Measurements from ENCODE around the gene LMTK3. TPM values are rescaled to one million over a fixed set of nuclear protein-coding genes. Genes with fewer than 3 reads are reported as not detected.

LMTK3 gene
- polyA plus RNA-seq, 1 donor from 2014 or later, result 8.1 TPM

- no peak overlapping the region for H3K4me2 ChIP-seq (ENCODE audit: low read length)
- TF ChIP-seq, protein P1, sequence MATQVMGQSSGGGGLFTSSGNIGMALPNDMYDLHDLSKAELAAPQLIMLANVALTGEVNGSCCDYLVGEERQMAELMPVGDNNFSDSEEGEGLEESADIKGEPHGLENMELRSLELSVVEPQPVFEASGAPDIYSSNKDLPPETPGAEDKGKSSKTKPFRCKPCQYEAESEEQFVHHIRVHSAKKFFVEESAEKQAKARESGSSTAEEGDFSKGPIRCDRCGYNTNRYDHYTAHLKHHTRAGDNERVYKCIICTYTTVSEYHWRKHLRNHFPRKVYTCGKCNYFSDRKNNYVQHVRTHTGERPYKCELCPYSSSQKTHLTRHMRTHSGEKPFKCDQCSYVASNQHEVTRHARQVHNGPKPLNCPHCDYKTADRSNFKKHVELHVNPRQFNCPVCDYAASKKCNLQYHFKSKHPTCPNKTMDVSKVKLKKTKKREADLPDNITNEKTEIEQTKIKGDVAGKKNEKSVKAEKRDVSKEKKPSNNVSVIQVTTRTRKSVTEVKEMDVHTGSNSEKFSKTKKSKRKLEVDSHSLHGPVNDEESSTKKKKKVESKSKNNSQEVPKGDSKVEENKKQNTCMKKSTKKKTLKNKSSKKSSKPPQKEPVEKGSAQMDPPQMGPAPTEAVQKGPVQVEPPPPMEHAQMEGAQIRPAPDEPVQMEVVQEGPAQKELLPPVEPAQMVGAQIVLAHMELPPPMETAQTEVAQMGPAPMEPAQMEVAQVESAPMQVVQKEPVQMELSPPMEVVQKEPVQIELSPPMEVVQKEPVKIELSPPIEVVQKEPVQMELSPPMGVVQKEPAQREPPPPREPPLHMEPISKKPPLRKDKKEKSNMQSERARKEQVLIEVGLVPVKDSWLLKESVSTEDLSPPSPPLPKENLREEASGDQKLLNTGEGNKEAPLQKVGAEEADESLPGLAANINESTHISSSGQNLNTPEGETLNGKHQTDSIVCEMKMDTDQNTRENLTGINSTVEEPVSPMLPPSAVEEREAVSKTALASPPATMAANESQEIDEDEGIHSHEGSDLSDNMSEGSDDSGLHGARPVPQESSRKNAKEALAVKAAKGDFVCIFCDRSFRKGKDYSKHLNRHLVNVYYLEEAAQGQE (IDR thresholded peaks at IDR 0.05; ENCODE audit: borderline replicate concordance), result no peak
- no peak for TF ChIP-seq MXI1 (conservative IDR thresholded peaks at IDR 0.05; ENCODE audit: poor library complexity, severe bottlenecking)
- TF ChIP-seq RAD21 (conservative IDR thresholded peaks at IDR 0.05), result no peak
- no peak for TF ChIP-seq TAF1 (IDR thresholded peaks at IDR 0.05; ENCODE audit: low read depth)
- no peak for TF ChIP-seq EP300 (conservative IDR thresholded peaks at IDR 0.05; ENCODE audit: poor library complexity, severe bottlenecking)
- TF ChIP-seq SMC3 (conservative IDR thresholded peaks at IDR 0.05; ENCODE audit: poor library complexity), result no peak
- no peak for TF ChIP-seq EZH2 (IDR thresholded peaks at IDR 0.05; ENCODE audit: borderline replicate concordance, insufficient read depth, low read length, poor library complexity, severe bottlenecking)
- TF ChIP-seq CTCF (IDR thresholded peaks at IDR 0.05; ENCODE audit: poor library complexity, severe bottlenecking), result no peak
- TF ChIP-seq POLR2AphosphoS5 (IDR thresholded peaks at IDR 0.05), result no peak
- H4K20me1 ChIP-seq (ENCODE audit: insufficient read depth), result no peaks in the 10 kb centered on the region
- no peaks in the 10 kb centered on the region for H3F3A ChIP-seq (ENCODE audit: insufficient read depth, low read length, poor library complexity, severe bottlenecking)
- no peak overlapping the region for H3K27ac ChIP-seq (ENCODE audit: low read length)
- H3K9me3 ChIP-seq (ENCODE audit: low read length), result no peaks in the 10 kb centered on the region
- H3K9ac ChIP-seq (ENCODE audit: low read length), result no peak overlapping the region
- H2AFZ ChIP-seq (ENCODE audit: low read depth, low read length), result no peak overlapping the region
- no peaks in the 10 kb centered on the region for H3K27me3 ChIP-seq (ENCODE audit: insufficient read depth, low read depth, low read length)
- no peak overlapping the region for H3K4me3 ChIP-seq (ENCODE audit: low read length)
- no peaks in the 10 kb centered on the region for H3K9me2 ChIP-seq (ENCODE audit: insufficient read depth, low read length)
- H3K36me3 ChIP-seq (ENCODE audit: insufficient read depth, low read length), result no peaks in the 10 kb centered on the region
- H3K79me2 ChIP-seq (replicated peaks; ENCODE audit: insufficient read depth, low read length), result no peaks in the 10 kb centered on the region
Observed at GRCh38 chr19:48454150-48454730, 57.4 kb downstream of the LMTK3 start.

DNA sequence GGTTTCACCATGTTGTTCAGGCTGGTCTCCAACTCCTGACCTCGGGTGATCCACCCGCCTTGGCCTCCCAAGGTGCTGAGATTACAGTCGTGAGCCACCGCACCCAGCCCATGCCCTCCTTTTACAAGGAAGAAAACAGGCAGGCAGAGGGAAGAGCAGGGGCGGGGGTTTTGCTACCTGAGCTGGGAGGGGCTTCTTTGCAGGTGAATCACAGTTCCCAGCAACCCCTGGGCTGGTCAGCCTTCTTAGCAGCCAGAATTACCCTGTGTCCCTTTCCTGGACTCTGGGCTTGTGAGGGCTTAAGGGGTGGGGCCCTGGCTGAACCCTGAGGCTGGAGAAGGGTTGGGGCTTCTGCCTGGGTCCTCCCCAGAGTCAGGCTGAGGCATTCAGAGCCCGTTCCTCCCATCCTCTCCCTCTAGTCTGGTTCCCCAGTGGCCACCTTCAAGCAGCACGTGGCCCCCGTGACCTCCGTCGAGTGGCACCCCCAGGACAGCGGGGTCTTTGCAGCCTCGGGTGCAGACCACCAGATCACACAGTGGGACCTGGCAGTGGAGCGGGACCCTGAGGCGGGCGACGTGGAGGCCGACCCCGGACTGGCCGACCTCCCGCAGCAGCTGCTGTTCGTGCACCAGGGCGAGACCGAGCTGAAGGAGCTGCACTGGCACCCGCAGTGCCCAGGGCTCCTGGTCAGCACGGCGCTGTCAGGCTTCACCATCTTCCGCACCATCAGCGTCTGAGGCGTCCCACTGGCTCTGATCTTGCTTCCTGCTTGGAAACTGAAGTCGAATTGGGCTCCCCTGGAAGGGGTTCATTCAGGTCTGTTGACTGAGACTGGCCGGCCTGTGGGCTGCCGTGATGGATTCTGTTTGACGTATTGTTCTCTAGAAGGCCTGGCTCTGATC, 59.1 kb downstream of the LMTK3 start:
- Histone ChIP-seq H3K79me2 (replicated peaks; ENCODE audit: insufficient read depth, low read length) (no peaks in the 10 kb centered on the region), H2AFZ (ENCODE audit: low read depth, low read length) (no peak overlapping the region), H3K27me3 (ENCODE audit: insufficient read depth, low read depth, low read length) (no peaks in the 10 kb centered on the region), H3K4me3 (ENCODE audit: low read length) (no peak overlapping the region), H3F3A (ENCODE audit: insufficient read depth, low read length, poor library complexity, severe bottlenecking) (no peaks in the 10 kb centered on the region), H3K9me2 (ENCODE audit: insufficient read depth, low read length) (no peaks in the 10 kb centered on the region), H3K4me2 (ENCODE audit: low read length) (no peak overlapping the region), H4K20me1 (ENCODE audit: insufficient read depth) (no peaks in the 10 kb centered on the region), H3K36me3 (ENCODE audit: insufficient read depth, low read length) (no peaks in the 10 kb centered on the region), H3K9me3 (ENCODE audit: low read length) (no peaks in the 10 kb centered on the region), H3K27ac (ENCODE audit: low read length) (no peak overlapping the region), H3K9ac (ENCODE audit: low read length) (no peak overlapping the region)
- TF ChIP-seq RAD21 (conservative IDR thresholded peaks at IDR 0.05), result no peak
- no peak for TF ChIP-seq EZH2 (IDR thresholded peaks at IDR 0.05; ENCODE audit: borderline replicate concordance, insufficient read depth, low read length, poor library complexity, severe bottlenecking)
